ACHN (cell line): Measurements from ENCODE around the gene BIRC3.

Experiments used
- DNase-seq: peaks from one replicate; pipeline ENCODE4 v3.0.0-alpha.2; 2015
- in situ Hi-C: cut with HindIII; loops from 2 replicates; pipeline ENCODE4 v1.10.0; 2017; ENCODE audit warnings: low sequenced_read_pairs, low pct_ligation_motif_present, low pct_unique_long_range_greater_than_20kb

BIRC3 gene

DNA sequence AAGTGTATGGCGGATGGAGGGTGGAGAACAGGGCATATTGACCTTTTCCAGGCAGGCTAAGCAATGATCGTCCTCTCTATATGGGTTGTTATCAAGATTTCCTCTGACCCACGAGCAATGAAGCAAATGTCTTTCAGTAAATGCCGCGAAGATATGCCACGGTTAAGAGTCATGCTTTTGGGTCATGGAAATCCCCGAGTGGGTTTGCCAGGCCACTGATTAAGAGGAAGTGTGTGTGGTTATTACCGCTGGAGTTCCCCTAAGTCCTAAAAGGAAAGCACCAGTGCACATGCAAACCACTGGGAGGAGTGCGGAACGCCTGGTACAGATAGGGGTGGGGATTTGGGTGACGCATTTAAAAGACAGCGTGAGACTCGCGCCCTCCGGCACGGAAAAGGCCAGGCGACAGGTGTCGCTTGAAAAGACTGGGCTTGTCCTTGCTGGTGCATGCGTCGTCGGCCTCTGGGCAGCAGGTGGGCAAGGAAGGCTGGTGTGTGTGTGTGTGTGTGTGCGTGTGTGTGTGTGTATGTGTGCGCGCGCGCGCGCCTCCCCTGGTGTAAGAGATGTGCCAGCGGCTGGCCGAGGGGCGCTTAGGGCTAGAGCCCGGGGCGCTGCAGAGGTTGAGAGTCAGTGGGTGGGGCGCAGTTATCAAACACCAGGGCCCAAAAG, at the start of gene BIRC3:
BIRC3 (plus strand) TSS at position 386 of the 669 bp plus-strand sequence. CDS start 7,026 bp downstream, outside the sequence.
- in situ Hi-C loops, result no loop called here
- DNase-seq, result peak; percentile 92

DNA sequence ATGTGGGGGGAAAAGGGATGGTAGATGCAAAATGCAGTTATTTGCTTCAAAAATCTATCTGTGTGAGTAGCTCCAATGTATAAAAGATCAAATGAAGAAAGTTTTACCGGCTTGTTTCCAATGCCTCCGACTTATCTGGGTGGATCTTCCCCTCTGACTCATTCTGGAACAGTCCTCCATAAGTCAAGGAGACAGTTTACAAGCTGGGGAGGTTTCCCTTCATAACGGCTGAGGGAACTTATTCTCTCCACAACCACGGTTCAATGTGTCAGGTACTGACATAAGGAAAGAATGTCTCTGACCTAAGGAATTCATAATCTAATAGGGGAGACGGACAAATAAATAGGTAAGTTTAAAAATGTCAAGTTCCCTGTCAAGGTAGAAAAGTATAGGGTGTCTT, 49.7 kb upstream of the BIRC3 start:
- in situ Hi-C loops, result no loop called here
- no peak for DNase-seq

DNA sequence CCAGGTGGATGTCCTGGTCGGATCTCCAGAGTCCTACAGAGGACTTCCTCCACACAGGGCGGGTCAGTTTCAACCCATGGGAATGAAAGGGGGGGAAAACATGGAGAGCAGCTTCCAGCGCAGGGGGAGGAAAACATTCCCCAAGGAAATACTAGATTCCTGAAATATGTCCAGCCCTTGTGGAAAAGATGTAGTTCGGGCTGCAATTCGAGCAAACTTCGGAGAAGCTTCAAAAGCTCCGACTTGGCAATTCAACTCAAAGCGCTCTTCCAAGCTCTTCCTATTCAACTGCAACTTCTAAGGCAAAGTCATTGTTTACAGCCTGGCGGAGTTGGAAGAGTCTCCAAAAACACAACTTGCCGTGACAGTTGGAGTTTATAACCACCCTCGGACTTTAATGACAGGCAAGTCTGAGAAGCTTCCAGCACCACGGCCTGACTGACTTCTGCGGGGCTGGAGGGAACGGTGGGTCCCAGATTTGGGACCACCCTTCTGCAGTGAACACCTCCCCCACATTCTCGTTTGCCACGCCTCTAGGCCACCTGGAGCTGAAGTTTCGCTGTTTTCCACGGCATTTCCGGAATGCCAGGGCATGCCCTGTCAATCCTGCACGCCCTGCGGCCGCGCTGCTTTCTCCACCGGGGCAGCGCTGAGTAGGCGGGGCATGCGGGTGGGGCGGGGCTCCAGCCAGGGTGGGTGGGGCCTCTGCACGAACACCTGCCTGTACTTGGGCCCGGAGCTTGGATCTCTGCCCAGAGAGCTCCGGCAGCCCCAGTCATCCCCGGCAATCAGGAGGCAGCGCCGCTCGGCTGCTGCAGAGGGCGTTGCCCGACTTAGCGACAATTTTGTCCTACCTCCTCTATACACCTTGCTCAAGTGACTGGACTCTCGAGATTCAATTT, 49.0 kb upstream of the BIRC3 start:
- peak; percentile 78 for DNase-seq
- in situ Hi-C loops, result no loop called here

DNA sequence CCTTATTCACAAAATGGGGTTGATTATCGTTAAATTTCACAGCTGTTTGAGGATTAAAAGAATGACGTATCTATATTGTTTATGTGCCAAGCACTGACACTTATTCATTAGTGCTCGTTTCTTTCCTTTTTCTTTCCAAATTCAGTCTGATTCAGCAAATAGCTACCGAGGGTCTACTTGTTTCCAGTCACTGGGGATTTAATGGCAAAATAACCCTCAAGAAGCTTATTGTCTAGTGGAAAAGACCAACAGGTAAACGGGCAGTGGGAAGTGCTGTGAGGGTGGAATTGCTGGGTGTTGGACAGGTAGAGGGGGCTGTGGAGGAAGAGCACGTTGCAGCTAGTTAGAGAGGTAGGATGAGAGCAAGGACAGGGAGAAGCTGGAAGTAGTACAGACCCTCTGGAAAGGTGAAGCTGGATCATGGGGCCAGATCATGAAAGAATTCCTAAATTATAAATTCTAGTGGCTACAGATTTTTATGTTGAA, 48.3 kb upstream of the BIRC3 start:
- in situ Hi-C loops, result no loop called here
- no peak for DNase-seq

DNA sequence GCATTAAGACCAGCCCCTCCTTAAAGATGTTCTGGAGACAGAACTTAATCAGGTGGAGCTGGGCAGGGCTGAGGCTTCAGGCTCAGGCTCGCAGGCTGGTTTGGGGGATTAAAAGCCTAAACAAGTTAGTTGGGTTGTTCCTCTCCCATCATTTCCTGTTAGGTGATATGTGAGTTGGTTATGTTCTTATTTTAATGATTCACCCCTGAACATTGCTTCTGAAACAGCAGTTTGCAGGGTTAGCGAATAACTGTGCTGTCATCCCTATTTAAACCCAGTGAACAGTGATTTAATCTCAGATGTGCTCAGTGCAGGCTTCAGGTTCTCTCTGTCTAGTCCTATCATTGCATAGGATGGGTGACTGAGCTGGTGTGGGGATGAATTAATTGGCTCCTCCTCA, 47.4 kb upstream of the BIRC3 start:
- in situ Hi-C loops, result no loop called here

DNA sequence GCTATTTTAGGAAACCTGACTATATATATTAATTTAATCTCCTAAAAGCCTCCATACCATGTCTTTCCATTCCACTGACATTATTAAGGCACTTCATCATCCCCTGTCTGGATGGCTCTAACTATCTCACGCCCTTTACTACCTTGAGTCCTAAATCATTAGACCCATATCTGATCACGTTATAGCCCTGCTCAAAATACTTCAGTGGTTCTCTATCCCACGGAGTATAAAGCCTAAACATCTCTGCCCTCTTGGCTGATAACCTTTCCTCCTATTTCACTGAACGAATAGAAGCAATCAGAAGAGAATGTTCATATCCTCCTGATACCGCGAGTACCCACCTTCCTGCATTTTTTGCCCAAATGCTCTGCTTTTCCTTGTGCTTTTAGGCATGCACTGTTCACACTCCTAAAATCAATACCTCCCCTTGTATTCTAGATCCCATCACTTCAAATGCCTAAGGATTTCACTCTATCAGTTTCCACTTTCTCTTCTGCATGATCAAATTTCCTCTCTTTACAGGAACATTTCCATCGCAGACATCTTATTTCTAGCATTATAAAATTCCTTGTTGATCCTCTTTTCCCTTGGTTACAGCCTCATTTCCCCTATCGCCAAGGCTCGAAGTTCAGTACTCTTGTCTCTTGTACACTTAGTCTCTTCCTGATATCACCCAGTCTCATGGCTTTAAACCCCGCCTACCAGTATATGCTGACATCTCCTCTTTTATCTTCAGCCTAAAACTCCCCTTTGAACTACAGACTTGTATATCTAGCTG, 45.0 kb upstream of the BIRC3 start:
- no peak for DNase-seq
- in situ Hi-C loops, result no loop called here

More for the DNA sequence above, 47.4 kb upstream of the BIRC3 start:
- no peak for DNase-seq

DNA sequence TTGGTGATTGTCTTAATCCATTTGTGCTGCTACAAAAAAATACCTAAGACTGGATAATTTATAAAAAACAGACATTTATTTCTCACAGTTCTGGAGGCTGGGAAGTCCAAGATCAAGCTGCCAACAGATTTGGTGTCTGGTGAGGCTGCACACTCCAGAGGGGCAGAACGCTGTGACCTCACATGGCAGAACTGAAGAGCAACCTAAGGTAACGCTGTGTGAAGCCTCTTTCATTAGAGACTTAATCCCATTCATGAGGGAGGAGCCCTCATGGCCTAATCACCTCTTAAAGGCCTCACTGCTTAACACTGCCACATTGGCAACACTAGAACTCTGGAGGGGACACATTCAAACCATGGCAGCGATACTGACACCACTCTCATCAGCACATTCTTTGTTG, 42.7 kb upstream of the BIRC3 start:
- in situ Hi-C loops, result no loop called here
- DNase-seq, result no peak

DNA sequence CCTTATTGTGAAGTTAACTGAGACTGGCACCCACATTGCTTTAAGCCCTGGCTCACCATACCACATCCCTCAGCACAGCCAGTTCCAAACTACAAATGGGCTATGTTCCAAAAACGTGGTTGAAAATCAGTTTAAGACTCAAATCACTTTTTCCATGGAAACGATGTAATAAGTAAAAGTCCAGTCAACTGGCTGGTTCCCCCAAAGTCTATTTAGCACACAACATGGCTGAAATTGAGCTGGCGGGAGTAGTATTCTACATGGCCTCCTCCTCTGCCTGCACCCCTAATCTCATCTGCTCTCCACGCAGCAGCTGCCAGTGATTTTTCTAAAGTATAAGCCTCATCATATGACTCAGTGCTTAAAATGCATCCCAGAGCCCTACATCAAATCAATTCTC, 40.9 kb upstream of the BIRC3 start:
- in situ Hi-C loops, result no loop called here

DNA sequence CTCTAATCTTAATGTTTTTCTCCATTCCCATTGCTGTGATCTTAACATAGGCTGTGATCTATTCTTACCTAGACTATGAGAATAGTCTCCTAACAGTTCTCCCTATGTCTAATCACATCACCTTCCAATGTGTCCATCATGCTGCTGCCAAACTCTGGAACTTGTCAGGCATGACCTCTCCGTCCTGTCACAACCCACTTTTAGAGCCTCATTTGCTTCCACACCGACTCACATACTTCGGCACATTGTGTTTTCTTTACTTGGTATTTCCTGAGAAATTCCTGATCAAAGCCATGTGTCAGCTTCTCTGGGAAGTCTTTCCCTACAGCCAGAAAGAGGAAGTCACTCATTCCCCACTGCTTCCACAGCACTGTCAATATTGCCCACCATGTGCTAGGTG, 40.5 kb upstream of the BIRC3 start:
- in situ Hi-C loops, result no loop called here
- DNase-seq, result no peak

More for the DNA sequence above, 40.9 kb upstream of the BIRC3 start:
- DNase-seq, result no peak

DNA sequence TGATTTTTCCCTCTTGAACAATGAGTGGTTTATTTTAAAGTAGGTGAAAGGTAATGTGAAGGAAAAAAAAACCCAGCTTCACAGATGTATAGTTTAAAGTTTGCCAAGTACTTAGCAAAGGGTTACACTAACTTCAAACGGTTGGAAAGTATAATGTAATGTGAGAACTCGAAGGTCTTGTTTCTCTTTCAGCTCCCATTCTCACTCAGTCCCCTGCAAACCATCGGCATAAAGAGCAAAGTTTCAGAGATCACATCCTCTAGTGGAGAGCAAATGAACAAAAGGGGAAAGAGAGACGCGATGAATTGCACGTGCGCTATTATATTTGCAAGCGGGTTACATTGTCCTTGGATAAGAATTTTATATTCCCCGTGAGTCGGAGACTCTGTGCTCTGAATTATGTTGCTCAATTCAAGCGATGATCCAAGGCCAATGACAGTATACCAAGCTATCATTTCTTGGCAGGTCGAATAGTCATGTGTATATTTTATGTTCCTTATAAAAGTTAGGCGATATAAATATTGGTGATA, 37.6 kb upstream of the BIRC3 start:
- in situ Hi-C loops, result no loop called here
- DNase-seq, result peak; percentile 33

DNA sequence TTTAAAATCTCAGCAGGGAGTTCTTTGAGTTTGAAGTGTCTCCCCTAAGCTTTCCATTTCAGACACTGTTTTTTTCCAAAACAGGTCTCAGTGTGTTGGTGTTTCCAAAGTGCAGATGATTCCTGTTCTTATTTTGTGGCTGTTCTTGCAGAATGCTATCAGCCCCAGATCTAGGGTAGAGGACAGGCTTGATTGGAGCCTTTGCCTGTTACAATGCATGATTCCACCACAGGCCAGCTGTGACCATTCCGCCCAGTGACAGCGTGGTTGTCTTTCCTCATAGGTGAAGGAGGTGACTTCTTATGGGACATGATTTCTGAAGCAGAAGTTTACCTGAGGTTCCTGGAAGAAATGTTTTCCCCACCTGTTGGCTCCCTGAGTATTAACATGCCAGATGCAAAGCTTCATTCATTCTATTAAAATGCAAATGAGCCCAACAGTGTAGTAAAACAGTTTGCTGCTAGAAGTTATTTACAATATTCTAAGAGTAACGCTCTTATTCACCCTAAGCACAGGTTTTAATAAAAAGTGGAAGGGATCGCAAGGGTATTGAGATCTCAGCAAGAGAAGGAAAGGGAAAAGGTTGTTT, 36.9 kb upstream of the BIRC3 start:
- no peak for DNase-seq
- in situ Hi-C loops, result no loop called here

DNA sequence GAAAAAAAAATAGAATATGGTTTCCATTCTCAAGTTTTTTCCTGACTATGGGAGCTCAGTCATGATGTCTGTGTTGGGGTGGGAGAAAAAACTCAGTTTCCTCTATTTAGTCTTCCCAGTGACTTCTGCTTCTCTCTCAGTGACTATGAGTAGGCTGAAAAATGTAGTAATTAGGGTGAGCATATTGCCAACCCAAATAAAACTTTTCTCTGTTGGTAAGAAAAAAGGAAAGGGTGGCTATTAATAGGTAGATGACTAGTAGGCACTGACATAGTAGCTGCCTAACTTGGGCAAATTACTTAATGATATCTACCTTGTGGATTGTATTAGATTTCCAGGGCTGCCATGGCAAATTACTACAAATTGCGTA, 34.2 kb upstream of the BIRC3 start:
- in situ Hi-C loops, result no loop called here

DNA sequence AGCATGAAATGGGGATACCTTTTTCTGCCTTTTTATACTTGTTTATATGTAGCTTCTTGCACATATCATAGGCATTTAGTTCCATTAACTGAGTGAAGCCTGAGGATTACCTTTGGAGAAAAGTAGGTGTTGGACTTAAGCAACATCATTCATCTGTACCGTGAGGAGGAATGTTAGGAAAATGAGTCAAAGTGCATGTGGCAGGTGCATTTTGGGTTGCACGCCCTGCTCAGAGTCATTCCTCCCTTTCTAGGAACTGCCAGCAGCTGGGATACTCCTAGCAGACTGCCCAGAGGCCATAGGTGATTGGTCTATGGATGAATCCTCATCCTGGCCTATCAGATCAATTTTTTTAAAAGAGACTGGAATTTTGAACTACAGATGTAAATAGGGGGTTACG, 33.3 kb upstream of the BIRC3 start:
- in situ Hi-C loops, result no loop called here
- DNase-seq, result no peak

More for the DNA sequence above, 34.2 kb upstream of the BIRC3 start:
- no peak for DNase-seq

DNA sequence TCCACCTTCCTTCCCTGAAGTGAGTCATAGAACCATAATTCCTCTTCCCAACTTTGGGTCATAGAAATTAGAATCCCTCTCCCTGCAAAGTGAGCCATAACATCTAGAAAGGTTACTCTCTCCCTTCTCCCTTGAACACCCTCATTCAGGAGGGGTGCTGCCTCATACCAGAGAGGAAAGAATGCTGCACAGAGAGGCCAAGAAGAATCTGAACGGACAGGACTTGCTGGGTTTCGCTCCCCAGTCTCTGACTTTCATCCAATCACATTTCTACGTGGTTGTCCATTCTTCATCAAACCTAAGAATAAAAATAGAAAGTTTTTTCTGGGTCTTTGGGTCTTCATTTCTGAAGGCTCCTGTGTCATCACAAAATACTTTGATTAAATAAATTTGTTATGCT, 31.0 kb upstream of the BIRC3 start:
- DNase-seq, result no peak
- in situ Hi-C loops, result no loop called here

DNA sequence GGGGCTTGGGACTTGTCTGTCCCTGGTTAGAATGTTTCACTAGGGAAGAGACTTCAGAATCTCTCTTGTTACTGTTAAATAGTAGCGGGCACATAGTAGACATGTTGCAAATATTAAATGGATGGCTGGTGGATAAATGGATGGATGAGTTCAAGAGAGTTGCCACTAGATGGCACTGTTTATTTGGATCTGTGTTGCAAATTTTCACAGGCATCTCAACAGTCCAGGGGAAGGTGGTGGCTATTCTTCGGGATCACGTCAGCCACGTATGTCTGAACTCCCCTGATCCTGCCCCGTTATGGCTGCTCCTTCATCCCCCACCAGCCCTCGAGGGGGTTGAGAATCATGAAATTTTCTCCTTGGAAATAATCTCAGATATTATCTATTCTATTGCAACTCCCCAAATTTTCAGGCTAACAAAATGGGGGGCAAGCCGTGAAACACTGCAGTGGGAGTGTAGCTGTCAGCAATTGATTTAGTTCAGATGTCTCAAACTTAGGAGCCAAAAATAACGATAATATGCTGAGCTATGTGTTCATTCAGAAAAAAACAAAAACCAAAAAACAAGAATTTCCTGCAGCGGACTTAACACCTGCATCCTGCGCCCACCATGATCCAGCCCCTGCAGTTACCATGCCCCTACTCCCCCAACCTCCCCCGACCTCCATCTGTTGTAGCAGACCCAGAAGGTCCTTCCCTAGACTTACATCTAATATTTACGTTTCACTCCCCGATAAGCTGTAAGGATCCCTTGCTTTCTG, 29.1 kb upstream of the BIRC3 start:
- peak; percentile 77 for DNase-seq
- in situ Hi-C loops, result no loop called here

DNA sequence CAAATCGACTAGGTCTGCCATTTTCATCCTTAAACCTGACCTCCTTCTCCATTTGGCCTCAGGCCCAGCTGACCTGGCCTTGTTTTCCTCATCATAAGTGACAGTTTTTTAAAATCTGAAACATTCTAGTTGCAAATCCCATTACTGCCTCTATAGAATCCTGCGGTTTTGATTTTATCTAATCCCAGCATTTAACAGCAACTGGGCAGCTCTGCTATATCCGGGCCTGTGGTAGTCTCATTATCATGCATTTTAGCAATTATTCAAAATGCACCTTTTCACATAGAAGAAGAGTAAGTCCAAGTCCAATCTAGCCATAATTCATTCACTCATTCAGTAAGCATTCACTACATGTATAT, 28.6 kb upstream of the BIRC3 start:
- DNase-seq, result no peak
- in situ Hi-C loops, result no loop called here

DNA sequence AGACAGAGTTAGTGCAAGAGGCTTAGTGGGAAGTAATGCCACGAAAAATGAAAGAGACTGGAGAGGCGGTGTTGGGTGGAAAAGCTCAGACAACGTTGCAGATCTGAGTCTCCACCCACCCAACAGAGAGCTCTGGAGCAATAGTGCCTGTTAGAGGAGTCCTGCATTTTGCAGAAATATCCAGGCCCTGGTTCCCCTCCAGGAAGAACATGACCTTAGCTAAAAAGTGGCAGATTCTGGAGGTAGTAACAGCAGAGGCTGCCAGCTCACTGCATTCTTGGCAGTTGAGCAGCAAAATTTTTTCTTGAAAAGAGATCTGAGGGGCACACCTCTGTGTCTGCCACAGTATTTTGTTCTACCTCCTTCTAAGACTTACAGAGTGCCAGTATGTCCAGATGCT, 27.7 kb upstream of the BIRC3 start:
- in situ Hi-C loops, result no loop called here
- no peak for DNase-seq

DNA sequence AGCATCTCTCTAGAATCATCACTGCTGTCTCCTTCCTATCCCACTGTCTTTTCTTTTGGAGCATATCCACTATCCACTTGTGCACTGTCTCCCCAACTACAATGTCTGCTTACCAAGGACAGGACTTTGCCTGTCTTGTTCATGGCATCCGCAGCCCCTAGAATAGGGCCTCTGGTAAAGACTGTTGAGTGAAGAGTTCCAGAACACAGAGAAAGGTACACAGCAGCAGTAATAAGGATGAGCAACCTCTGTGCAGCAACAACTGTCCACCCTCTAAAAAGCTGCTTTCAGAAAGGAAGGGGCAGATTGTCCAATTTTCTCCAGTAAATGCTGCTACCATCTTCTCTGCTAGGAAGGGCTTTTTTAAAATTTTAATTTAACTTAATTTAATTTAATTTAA, 25.5 kb upstream of the BIRC3 start:
- no peak for DNase-seq
- in situ Hi-C loops, result no loop called here
